ENCODE data around the gene EDEM3.

Gene EDEM3, protein sequence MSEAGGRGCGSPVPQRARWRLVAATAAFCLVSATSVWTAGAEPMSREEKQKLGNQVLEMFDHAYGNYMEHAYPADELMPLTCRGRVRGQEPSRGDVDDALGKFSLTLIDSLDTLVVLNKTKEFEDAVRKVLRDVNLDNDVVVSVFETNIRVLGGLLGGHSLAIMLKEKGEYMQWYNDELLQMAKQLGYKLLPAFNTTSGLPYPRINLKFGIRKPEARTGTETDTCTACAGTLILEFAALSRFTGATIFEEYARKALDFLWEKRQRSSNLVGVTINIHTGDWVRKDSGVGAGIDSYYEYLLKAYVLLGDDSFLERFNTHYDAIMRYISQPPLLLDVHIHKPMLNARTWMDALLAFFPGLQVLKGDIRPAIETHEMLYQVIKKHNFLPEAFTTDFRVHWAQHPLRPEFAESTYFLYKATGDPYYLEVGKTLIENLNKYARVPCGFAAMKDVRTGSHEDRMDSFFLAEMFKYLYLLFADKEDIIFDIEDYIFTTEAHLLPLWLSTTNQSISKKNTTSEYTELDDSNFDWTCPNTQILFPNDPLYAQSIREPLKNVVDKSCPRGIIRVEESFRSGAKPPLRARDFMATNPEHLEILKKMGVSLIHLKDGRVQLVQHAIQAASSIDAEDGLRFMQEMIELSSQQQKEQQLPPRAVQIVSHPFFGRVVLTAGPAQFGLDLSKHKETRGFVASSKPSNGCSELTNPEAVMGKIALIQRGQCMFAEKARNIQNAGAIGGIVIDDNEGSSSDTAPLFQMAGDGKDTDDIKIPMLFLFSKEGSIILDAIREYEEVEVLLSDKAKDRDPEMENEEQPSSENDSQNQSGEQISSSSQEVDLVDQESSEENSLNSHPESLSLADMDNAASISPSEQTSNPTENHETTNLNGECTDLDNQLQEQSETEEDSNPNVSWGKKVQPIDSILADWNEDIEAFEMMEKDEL

DNA sequence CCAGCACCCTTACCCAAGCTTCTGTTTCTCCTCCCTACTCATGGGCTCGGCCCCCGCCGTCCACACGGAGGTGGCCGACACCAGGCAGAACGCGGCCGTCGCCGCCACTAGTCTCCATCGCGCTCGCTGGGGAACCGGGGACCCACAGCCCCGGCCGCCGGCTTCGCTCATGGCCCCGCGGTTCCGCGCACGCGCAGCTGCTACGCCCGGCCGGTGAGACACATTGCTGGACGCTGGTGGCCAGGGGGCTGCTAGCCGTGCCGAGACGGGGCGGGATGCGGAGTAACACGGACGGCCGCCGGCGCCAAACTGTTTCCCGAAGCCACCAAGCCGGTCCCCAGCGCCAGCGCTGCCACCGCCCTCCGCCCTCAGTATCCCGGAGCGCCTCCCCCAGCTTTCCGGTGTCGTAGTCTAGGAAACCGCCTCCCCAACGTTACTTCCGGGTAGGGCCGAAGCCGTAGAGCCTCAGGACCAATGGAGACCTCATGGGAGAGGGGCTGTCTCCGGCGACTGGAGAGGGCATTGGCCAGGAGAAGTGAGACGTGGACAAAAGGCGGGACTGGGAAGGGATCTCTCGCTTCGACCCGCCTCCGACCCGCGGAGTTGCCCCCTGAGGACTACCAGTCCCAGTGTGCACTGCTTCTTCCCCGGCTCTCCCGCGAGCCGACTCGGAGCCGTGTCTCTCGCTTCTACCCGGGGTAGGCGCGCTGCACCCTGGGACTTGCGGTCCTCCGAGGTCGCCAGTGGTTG lies at the start of gene EDEM3:
TSS of gene EDEM3 (minus strand) at position 383 of the 750 bp plus-strand sequence. CDS start at position 171, 212 bp downstream.
- DNase-seq (peak; percentile 99), ATAC-seq (replicated peaks) (peak; percentile 92)
- H3K4me3 Mint-ChIP-seq: peak within 1 kb of the TSS; percentile 91 to 98
- peaks cover 5 to 11% of the 10 kb centered on the region in 2 donors for H3K27me3 Mint-ChIP-seq
- H3K4me1 Mint-ChIP-seq: peaks cover 8 to 24% of the 10 kb centered on the region in 2 donors
- no peaks in the 10 kb centered on the region for H3K36me3 Mint-ChIP-seq
- H3K9me3 Mint-ChIP-seq: no peaks in the 10 kb centered on the region
- H3K27ac Mint-ChIP-seq: peak within 1 kb of the TSS; percentile 97

DNA sequence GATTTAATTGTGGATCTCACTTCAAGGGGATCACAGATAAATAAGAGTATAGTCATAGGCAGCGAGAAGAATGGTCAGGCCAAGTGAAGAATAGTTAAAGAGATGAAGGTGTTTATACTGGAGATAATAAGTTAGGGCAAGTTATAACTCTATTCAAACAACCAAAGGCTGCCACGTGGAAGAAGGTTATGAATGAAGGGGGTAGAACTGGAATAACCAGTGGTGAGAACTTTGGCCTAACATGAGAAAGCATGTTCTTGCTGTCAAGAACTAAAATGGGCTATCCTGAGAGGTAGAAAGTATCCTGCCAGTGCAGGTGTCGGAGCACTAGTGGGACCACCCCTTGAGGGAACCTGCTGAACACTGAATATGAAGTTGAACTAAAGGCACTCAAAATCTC lies 49.6 kb upstream of the EDEM3 start:
- Mint-ChIP-seq H3K9me3 (no peaks in the 10 kb centered on the region), H3K36me3 (peaks cover 2 to 16% of the 10 kb centered on the region in 2 donors), H3K27me3 (no peaks in the 10 kb centered on the region), H3K4me1 (peaks cover 12 to 15% of the 10 kb centered on the region in 2 donors), H3K27ac (no peak overlapping the region), H3K4me3 (no peak overlapping the region)
- no peak for DNase-seq
- no peak for ATAC-seq (replicated peaks)

DNA sequence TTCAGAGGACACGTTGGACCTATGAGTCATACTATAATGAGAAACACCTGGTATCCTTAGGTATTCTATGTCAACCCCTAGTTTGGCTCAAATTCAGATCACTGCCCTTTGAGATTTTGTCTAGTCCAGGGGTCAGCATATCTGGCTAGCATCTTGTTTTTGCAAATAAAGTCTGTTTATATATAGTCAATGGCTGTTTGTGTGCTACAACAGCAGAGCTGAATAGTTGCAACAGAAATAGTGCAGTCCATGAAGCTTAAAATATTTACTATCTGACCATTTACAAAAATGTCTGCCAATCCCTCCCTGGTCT lies 48.5 kb upstream of the EDEM3 start:
- Mint-ChIP-seq H3K4me1 (peaks cover 12 to 15% of the 10 kb centered on the region in 2 donors), H3K36me3 (peaks cover 2 to 16% of the 10 kb centered on the region in 2 donors), H3K9me3 (no peaks in the 10 kb centered on the region), H3K27me3 (no peaks in the 10 kb centered on the region), H3K27ac (no peak overlapping the region), H3K4me3 (no peak overlapping the region)
- DNase-seq (no peak), ATAC-seq (replicated peaks) (no peak)

DNA sequence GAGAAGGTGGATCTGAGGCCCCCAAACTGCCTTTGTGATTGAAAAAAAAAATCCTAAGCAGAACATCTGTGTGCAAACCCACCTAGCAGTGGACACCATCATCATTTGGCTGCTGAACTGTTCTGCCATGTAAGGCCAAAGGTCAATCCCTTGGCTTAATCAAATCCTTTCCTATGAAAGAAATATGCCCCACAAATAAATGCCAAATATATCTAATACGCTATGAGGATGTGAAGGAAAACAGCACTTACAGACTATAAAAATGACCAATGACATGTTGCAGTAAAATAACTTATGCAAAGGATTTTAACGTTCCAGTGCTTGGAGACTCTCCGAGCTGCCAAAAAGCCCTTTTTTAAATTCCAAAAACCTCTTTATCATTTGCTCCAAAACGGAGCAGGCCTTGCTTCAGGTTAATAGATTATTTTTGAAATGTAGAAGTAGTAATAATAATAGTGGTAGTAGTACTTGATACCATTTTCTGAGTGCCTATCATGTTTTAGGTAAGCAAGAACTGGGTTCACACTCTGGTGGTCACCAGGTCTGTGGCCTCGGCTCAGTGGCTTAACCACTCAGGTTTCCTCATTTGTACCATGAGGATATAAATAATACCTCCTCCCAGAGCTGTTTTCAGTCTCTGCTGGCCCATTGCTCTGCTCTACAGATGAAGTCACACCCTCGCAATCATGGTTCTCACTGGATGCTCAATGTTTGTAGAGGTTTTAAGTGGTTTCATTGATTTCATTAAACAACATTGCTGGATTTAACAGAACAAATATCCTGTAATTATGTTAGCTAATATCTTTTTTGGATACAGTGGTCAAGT lies 47.9 kb upstream of the EDEM3 start:
- Mint-ChIP-seq H3K9me3 (no peaks in the 10 kb centered on the region), H3K4me1 (peaks cover 12 to 15% of the 10 kb centered on the region in 2 donors), H3K36me3 (peaks cover 6 to 16% of the 10 kb centered on the region in 2 donors), H3K4me3 (no peak overlapping the region), H3K27ac (no peak overlapping the region), H3K27me3 (no peaks in the 10 kb centered on the region)
- no peak for ATAC-seq (replicated peaks)
- DNase-seq: no peak

DNA sequence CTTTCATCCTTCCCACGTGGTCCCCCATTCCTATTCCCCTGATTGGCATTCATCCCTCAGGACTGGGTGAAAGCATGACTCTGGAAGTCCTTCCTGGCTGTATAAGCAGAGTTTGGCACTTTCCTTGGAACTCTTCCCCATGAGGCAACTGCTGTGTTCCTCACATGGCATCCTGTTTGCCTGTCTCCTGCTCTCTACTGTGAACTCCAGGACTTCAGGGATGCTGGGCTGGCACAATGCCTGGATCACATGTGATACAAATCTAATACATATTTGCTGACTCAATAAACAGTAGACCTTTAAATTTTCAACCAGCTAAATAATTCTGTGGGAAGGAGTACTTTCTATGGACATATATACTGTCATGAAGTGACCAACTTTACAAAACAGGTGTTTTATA lies 46.8 kb upstream of the EDEM3 start:
- peaks cover 6 to 16% of the 10 kb centered on the region in 2 donors for H3K36me3 Mint-ChIP-seq
- no peak for ATAC-seq (replicated peaks)

DNA sequence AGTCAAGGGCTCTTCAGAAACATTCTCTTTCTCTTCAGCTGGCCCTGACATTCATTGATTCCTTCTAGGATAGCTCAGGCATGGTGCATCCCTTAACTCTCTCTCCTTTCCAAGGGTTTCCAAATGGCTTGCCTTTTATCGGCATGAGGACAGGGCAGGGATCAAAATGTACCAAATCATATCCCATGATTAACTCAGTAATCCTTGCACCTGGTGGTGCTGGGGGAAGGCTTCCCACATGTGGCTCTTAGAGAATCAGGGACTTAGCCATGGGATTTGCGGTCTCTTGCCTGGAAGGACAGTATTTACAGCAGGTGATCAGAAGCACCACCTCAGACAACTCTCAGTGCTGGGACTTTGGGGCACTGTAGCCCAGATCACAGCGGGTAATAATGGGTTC lies 46.2 kb upstream of the EDEM3 start:
- Mint-ChIP-seq H3K9me3 (no peaks in the 10 kb centered on the region), H3K27me3 (no peaks in the 10 kb centered on the region), H3K36me3 (peaks cover 6 to 18% of the 10 kb centered on the region in 2 donors), H3K27ac (no peak overlapping the region), H3K4me3 (no peak overlapping the region), H3K4me1 (peaks cover 5 to 6% of the 10 kb centered on the region in 2 donors)
- no peak for ATAC-seq (replicated peaks)
- DNase-seq: no peak

More for the DNA sequence above, 46.8 kb upstream of the EDEM3 start:
- Mint-ChIP-seq H3K27ac (no peak overlapping the region), H3K9me3 (no peaks in the 10 kb centered on the region), H3K27me3 (no peaks in the 10 kb centered on the region), H3K4me3 (no peak overlapping the region), H3K4me1 (peaks cover 11 to 12% of the 10 kb centered on the region in 2 donors)
- DNase-seq: no peak

DNA sequence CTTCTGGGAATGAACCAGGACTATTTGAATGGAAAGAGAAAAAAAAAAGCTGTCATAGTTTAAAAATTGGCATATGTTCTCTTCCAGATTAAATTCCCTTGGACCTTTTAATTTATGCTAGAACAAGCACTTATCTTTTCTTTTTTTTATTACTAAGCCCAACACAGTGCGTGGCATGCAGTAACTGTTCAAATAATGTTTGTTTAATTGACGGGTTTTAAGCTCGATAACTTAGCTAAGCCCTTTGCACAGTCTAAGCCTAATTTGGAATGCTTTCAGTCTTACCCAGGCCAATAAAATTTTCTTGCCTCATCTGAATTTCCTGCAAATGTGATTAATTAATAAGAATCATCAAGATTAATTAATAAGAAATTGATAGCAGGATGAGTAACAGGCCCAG lies 39.3 kb upstream of the EDEM3 start:
- no peaks in the 10 kb centered on the region for H3K27me3 Mint-ChIP-seq
- no peak overlapping the region for H3K4me3 Mint-ChIP-seq
- DNase-seq (no peak), ATAC-seq (replicated peaks) (no peak)
- no peaks in the 10 kb centered on the region for H3K4me1 Mint-ChIP-seq
- H3K36me3 Mint-ChIP-seq: peaks cover 9 to 21% of the 10 kb centered on the region in 2 donors
- no peak overlapping the region for H3K27ac Mint-ChIP-seq
- no peaks in the 10 kb centered on the region for H3K9me3 Mint-ChIP-seq

DNA sequence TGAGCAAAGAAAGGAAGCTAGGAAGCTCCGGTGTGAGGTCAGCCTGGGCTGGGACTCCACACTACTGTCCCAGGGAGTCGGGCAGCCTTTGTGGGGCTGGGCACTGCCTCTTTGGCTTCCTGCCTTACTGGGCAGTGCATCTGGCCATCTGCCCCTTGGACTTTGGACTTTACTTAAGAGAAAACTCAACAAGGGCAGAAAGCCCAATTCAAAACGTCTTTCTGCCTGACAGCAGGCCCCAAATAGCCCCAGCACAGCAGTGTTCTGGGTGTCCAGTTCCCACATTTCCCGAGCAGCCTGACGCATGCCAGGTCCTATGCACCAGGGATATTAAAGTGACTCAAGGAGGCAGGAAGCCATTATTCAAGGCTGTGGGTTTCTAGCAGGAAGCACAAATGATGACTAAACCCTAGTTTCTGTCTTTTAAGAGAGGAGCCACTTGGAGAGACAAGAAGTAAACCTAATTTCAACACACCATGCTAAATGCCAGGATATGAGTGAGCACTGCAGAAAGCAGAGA lies 37.9 kb upstream of the EDEM3 start:
- Mint-ChIP-seq H3K27me3 (no peaks in the 10 kb centered on the region), H3K4me3 (no peak overlapping the region), H3K4me1 (no peaks in the 10 kb centered on the region), H3K9me3 (no peaks in the 10 kb centered on the region), H3K27ac (no peak overlapping the region), H3K36me3 (peaks cover 5 to 17% of the 10 kb centered on the region in 2 donors)
- DNase-seq (no peak), ATAC-seq (replicated peaks) (no peak)

DNA sequence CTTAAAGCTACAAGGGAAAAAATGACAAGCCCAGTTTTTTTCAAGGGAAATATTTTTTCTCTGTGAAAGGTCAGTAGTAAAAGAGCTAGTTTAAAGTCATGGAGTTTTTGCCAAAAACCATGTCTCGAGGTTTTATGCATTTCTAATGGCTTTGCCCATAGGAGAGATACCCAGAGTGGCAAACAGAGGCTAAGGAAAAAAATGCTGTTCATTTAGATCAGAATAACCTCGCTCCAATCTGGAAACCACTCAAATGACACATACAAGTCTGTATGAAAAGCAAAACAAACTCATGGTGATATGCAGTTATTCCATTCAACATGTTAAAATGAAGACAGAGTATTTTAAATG lies 36.9 kb upstream of the EDEM3 start:
- Mint-ChIP-seq H3K4me3 (no peak overlapping the region), H3K27ac (no peak overlapping the region), H3K36me3 (peaks cover 5 to 17% of the 10 kb centered on the region in 2 donors), H3K27me3 (no peaks in the 10 kb centered on the region), H3K9me3 (peaks cover 0 to 1% of the 10 kb centered on the region in 2 donors), H3K4me1 (peaks cover 4 to 5% of the 10 kb centered on the region in 2 donors)
- no peak for DNase-seq
- ATAC-seq (replicated peaks): no peak

DNA sequence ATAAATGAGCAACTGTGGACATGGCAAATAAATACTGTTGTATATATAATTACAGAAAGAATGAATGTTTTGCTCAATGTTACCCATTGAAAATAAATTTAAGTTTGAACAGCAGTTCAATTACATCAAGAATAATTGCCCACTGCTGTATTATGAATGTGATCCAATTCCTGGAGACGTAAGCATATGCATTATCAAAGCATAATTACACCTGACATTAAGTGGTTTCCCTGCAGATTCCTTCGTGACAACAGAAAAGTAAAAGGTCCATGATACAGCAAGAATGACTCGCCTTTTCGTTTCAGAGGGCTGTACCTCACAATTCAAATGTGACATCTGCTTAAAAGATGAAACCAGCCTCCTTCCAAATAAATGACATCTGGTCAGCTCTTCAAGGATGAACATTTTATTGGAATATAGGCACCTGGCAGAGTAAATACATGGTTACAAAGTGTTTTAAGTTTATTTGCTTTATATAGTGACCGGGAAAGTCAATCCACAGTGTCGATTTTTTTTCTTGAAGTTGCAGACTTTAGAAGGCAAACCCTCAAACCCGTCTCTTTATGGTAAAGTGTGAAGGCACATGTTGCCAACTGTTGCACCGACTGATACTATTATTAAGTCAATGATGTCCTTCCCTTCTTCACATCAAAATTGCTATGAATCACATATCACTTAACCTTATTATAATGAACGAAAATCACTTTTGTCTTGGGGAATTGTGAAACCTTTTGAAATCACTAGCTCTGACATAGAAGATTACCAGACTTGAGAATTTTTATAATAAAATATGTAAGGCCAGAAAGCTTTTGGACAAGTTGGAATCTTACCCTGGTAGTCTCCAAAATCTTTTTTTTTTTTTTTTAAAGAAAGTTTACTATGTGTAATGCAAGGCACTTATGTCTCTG lies 36.2 kb upstream of the EDEM3 start:
- ATAC-seq (replicated peaks) (no peak), DNase-seq (no peak)
- Mint-ChIP-seq H3K4me1 (peaks cover 4 to 6% of the 10 kb centered on the region in 2 donors), H3K27me3 (no peaks in the 10 kb centered on the region), H3K4me3 (no peak overlapping the region), H3K36me3 (peaks cover 5 to 15% of the 10 kb centered on the region in 2 donors), H3K9me3 (peaks cover 0 to 1% of the 10 kb centered on the region in 2 donors), H3K27ac (no peak overlapping the region)

DNA sequence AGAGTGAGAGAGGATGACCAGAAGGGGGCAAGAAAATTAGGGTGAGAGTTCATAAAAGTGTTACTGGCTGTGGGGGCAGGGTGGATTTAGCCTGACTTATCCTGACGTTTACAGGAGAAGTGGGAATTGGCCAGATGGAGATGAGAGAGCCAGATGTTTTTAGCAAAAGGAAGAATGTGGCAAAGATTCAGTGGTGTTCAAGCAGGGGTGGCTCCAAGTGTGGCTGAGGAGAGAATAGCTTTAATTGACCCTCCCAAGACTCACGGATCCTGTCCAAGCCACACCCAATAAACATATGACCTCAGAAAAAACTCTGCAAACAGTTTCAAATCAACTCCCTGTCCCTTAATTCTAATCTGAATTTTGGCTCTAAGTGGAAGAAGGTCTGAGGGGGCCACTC lies 35.2 kb upstream of the EDEM3 start:
- Mint-ChIP-seq H3K27ac (no peak overlapping the region), H3K4me1 (peaks cover 4 to 6% of the 10 kb centered on the region in 2 donors), H3K27me3 (peaks cover 0 to under 1% of the 10 kb centered on the region in 2 donors), H3K36me3 (peaks cover under 1 to 7% of the 10 kb centered on the region in 2 donors), H3K9me3 (peaks cover 2 to 4% of the 10 kb centered on the region in 2 donors), H3K4me3 (no peak overlapping the region)
- DNase-seq (no peak), ATAC-seq (replicated peaks) (no peak)

DNA sequence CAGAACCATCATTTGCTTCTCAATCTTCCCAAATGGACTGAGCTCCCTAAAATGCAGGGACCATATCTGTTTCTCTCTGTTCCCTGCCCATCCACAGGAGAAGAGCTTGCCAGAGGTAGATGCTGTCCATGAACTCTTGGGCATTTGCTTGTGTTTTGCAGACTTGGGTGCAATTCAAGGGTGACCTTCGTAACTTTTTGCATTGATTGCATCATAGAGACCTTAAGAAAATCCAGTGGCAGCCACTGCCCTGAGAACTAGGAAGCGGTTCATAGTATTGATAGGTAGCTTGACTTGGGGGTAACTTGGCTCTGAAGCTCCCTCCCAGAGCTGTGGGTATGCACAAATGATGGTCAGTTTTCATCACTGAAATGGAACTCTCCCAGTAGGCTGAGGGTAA lies 34.3 kb upstream of the EDEM3 start:
- Mint-ChIP-seq H3K4me3 (no peak overlapping the region), H3K27me3 (peaks cover 0 to 3% of the 10 kb centered on the region in 2 donors), H3K27ac (no peak overlapping the region), H3K36me3 (peaks cover 2 to 14% of the 10 kb centered on the region in 2 donors), H3K9me3 (peaks cover 11% of the 10 kb centered on the region in 2 donors), H3K4me1 (peaks cover 4 to 6% of the 10 kb centered on the region in 2 donors)
- DNase-seq (no peak), ATAC-seq (replicated peaks) (no peak)
